HepG2 (cell line): ENCODE data around the gene DMTF1. TPM values are rescaled to one million over a fixed set of nuclear protein-coding genes. Genes with fewer than 3 reads are reported as not detected.
A peak's percentile ranks its signal among the peaks of the same experiment; 100 is the strongest.

Source experiments
- BORCS8-MEF2B ChIP-seq: sonication (generic); formaldehyde crosslinking; IDR thresholded peaks from 2 replicates; pipeline ENCODE4 v1.8.0; 2022; ENCODE audit warnings: mild to moderate bottlenecking, missing genetic modification reagents
- CCDC6 ChIP-seq: sonication (generic); formaldehyde crosslinking; IDR thresholded peaks from 2 replicates; pipeline ENCODE4 v1.8.1; 2022; ENCODE audit warnings: mild to moderate bottlenecking, missing genetic modification reagents, moderate library complexity
- KLF16 ChIP-seq, 2 experiments: sonication (generic) in 1 of 2; formaldehyde crosslinking in 1 of 2; IDR thresholded peaks; 2 replicates each; pipeline versions ENCODE4 v1.6.1 to v1.8.0; 2016 to 2023; ENCODE audit warnings: missing genetic modification reagents in 2 of 2, missing compliant biosample characterization in 1 of 2
- MEIS2 ChIP-seq: sonication (generic); formaldehyde crosslinking; IDR thresholded peaks from 2 replicates; pipeline ENCODE4 v1.9.0; 2021; ENCODE audit warnings: mild to moderate bottlenecking, missing genetic modification reagents
- MYC ChIP-seq: sonication (generic); formaldehyde crosslinking; IDR thresholded peaks from 2 replicates; pipeline ENCODE4 v1.9.0; 2021; ENCODE audit warnings: missing genetic modification reagents, borderline replicate concordance
- NFATC3 ChIP-seq: sonication (generic); formaldehyde crosslinking; IDR thresholded peaks from 2 replicates; pipeline ENCODE4 v1.5.1; 2020; ENCODE audit warnings: mild to moderate bottlenecking, missing genetic modification reagents
- PHF20 ChIP-seq: sonication (generic); formaldehyde crosslinking; IDR thresholded peaks from 2 replicates; pipeline ENCODE4 v1.5.0; 2020; ENCODE audit warnings: mild to moderate bottlenecking, missing genetic modification reagents
- PRPF4 ChIP-seq: fragments of 200-400 bp; formaldehyde crosslinking; IDR thresholded peaks from 2 replicates; pipeline ENCODE4 v1.6.1; 2016; ENCODE audit warnings: low read length, low read depth; ENCODE audit not compliant: poor library complexity, severe bottlenecking
- PTBP1 ChIP-seq: fragments of 200-400 bp; formaldehyde crosslinking; IDR thresholded peaks from 2 replicates; pipeline ENCODE4 v1.6.1; 2018; ENCODE audit warnings: low read length, low read depth; ENCODE audit not compliant: poor library complexity, severe bottlenecking
- SIX4 ChIP-seq: sonication (generic); formaldehyde crosslinking; IDR thresholded peaks from 2 replicates; pipeline ENCODE4 v1.4.0; 2020; ENCODE audit warnings: missing genetic modification reagents
- SP1 ChIP-seq, 2 experiments: fragments of 450-650 bp in 1 of 2; sonication (generic) in 1 of 2; formaldehyde crosslinking in 1 of 2; IDR thresholded peaks; 2 replicates each; pipeline versions ENCODE4 v1.4.0 to v1.6.1; 2016 to 2020; ENCODE audit warnings: missing genetic modification reagents in 1 of 2
- YEATS4 ChIP-seq: sonication (generic); formaldehyde crosslinking; IDR thresholded peaks from 2 replicates; pipeline ENCODE4 v1.4.0; 2020; ENCODE audit warnings: missing genetic modification reagents, borderline replicate concordance
- ZFP1 ChIP-seq: IDR thresholded peaks from 2 replicates; pipeline ENCODE4 v1.6.1; 2016
- ZNF232 ChIP-seq: sonication (generic); formaldehyde crosslinking; IDR thresholded peaks from 2 replicates; pipeline ENCODE4 v1.4.0; 2020; ENCODE audit warnings: missing genetic modification reagents, borderline replicate concordance
- ZNF263 ChIP-seq: sonication (generic); formaldehyde crosslinking; IDR thresholded peaks from 2 replicates; pipeline ENCODE4 v1.4.0; 2020; ENCODE audit warnings: missing genetic modification reagents
- ZNF552 ChIP-seq: sonication (generic); formaldehyde crosslinking; IDR thresholded peaks from 2 replicates; pipeline ENCODE4 v1.9.0; 2022; ENCODE audit warnings: missing genetic modification reagents, mild to moderate bottlenecking, borderline replicate concordance
- ZNF670 ChIP-seq: sonication (generic); formaldehyde crosslinking; IDR thresholded peaks from 2 replicates; pipeline ENCODE4 v1.8.0; 2022; ENCODE audit warnings: mild to moderate bottlenecking, missing genetic modification reagents, borderline replicate concordance
- ZNF7 ChIP-seq: IDR thresholded peaks from 2 replicates; pipeline ENCODE4 v1.6.1; 2016; ENCODE audit warnings: missing biosample characterization, missing genetic modification reagents
- ZNF879 ChIP-seq: sonication (generic); formaldehyde crosslinking; IDR thresholded peaks from 2 replicates; pipeline ENCODE4 v1.8.1; 2023; ENCODE audit warnings: missing genetic modification reagents
- polyA plus RNA-seq, 8 experiments: library from polyadenylated mRNA; depleted of rRNA in 3 of 8; stranded (reverse) in 7 of 8; unstranded in 1 of 8; fragments of >200 nt; fragmentation: Illumina TruSeq in 4 of 8; extraction: Trizol in 4 of 8; gene quantifications; 2 replicates each; pipeline versions ENCODE4 v1.2.1 to v1.2.3, GENCODE V29; 2011 to 2016; ENCODE audit warnings: low read depth in 4 of 8, missing spikeins in 1 of 8, mixed read lengths in 1 of 8; ENCODE audit not compliant: insufficient read depth in 1 of 8
- total RNA-seq, 5 experiments: library from RNA; depleted of rRNA; stranded (reverse); fragments of >200 nt; fragmentation: Illumina TruSeq; extraction: Trizol; gene quantifications; 2 replicates each; pipeline ENCODE4 v1.2.3, GENCODE V29; 2016; ENCODE audit warnings: low read depth in 1 of 5
- TF ChIP-seq, protein P1 (sequence below): sonication (generic); formaldehyde crosslinking; IDR thresholded peaks from 2 replicates; pipeline ENCODE4 v1.4.0; 2020; ENCODE audit warnings: missing genetic modification reagents
- TF ChIP-seq, protein P2 (sequence below): sonication (generic); formaldehyde crosslinking; IDR thresholded peaks from 2 replicates; pipeline ENCODE4 v1.4.0; 2020; ENCODE audit warnings: missing genetic modification reagents, borderline replicate concordance
- TF ChIP-seq, protein P3 (sequence below): sonication (generic); formaldehyde crosslinking; IDR thresholded peaks from 2 replicates; pipeline ENCODE4 v1.4.0; 2020; ENCODE audit warnings: missing genetic modification reagents

The DMTF1 gene
- total and polyA plus RNA-seq, 2 of the 13 experiments (the other 11 are each of a cell fraction or from before 2014, with no cell fraction given): 45.8 to 132 TPM

DNA sequence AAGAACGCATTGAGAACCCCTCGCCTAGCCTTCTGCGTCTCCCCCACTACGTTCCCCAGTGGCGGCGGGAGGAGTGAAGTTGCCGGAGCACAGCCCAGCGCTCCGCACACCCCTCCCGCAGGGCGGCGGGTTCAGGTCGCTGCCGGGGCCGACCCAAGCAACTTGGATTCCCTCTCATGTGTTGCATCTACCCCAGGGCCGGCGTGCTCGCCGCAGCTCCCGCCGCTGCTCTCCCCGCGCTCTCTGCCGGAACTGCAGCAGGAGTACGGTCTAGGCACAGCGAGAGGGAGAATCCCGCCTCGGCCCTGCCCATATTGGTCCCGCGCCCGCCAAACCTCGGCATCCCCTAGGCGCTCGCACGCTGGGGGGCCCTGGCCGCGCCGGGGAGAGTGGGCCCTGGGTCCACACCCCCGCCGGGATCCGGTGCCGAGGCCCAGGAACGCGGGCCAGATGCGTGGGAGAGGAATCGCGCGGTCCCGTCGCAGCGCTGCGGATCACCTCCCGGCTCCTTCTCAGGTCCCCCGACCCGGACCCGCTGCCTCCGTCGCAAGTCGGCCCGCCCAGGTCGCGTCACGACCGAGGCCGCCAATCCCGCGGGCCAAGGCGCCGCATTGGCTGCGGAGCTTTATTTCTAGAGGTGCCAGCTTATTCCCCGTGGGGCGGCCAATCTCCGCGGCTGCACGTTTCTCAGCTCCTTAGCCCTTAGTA, 67.9 kb downstream of the DMTF1 start (continued):
- TF ChIP-seq ZNF552 (no peak), PTBP1 (no peak), SP1 (IDR thresholded peaks at IDR 0.05) (no peak), SP1 (CRISPR knock-in tag; IDR thresholded peaks at IDR 0.05) (peak; percentile 43; the same call in 1 of the 2 replicates), PRPF4 (no peak), ZFP1 (CRISPR knock-in tag) (no peak), ZNF7 (CRISPR knock-in tag) (no peak), CCDC6 (CRISPR knock-in tag) (no peak), YEATS4 (CRISPR knock-in tag) (peak; percentile 46; the same call in 1 of the 2 replicates), ZNF232 (no peak), ZNF263 (CRISPR knock-in tag) (peak; percentile 60), PHF20 (CRISPR knock-in tag) (peak; percentile 55), ZNF879 (CRISPR knock-in tag) (no peak), BORCS8-MEF2B (peak; percentile 41; the same call in 1 of the 2 replicates), MYC (CRISPR knock-in tag) (peak; percentile 8; the same call in 1 of the 2 replicates), MEIS2 (no peak), ZNF670 (CRISPR knock-in tag) (no peak), SIX4 (CRISPR knock-in tag) (0 out of 2 replicates have a peak, but pooled peaks have one; percentile 5), KLF16 (CRISPR knock-in tag; IDR thresholded peaks at IDR 0.05) (no peak; a peak in 1 of 4 replicates), NFATC3 (CRISPR knock-in tag) (no peak; the same call in 1 of the 2 replicates)
- TF ChIP-seq, protein P1, sequence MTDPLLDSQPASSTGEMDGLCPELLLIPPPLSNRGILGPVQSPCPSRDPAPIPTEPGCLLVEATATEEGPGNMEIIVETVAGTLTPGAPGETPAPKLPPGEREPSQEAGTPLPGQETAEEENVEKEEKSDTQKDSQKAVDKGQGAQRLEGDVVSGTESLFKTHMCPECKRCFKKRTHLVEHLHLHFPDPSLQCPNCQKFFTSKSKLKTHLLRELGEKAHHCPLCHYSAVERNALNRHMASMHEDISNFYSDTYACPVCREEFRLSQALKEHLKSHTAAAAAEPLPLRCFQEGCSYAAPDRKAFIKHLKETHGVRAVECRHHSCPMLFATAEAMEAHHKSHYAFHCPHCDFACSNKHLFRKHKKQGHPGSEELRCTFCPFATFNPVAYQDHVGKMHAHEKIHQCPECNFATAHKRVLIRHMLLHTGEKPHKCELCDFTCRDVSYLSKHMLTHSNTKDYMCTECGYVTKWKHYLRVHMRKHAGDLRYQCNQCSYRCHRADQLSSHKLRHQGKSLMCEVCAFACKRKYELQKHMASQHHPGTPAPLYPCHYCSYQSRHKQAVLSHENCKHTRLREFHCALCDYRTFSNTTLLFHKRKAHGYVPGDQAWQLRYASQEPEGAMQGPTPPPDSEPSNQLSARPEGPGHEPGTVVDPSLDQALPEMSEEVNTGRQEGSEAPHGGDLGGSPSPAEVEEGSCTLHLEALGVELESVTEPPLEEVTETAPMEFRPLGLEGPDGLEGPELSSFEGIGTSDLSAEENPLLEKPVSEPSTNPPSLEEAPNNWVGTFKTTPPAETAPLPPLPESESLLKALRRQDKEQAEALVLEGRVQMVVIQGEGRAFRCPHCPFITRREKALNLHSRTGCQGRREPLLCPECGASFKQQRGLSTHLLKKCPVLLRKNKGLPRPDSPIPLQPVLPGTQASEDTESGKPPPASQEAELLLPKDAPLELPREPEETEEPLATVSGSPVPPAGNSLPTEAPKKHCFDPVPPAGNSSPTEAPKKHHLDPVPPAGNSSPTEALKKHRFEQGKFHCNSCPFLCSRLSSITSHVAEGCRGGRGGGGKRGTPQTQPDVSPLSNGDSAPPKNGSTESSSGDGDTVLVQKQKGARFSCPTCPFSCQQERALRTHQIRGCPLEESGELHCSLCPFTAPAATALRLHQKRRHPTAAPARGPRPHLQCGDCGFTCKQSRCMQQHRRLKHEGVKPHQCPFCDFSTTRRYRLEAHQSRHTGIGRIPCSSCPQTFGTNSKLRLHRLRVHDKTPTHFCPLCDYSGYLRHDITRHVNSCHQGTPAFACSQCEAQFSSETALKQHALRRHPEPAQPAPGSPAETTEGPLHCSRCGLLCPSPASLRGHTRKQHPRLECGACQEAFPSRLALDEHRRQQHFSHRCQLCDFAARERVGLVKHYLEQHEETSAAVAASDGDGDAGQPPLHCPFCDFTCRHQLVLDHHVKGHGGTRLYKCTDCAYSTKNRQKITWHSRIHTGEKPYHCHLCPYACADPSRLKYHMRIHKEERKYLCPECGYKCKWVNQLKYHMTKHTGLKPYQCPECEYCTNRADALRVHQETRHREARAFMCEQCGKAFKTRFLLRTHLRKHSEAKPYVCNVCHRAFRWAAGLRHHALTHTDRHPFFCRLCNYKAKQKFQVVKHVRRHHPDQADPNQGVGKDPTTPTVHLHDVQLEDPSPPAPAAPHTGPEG (CRISPR knock-in tag): no peak
- TF ChIP-seq, protein P2, sequence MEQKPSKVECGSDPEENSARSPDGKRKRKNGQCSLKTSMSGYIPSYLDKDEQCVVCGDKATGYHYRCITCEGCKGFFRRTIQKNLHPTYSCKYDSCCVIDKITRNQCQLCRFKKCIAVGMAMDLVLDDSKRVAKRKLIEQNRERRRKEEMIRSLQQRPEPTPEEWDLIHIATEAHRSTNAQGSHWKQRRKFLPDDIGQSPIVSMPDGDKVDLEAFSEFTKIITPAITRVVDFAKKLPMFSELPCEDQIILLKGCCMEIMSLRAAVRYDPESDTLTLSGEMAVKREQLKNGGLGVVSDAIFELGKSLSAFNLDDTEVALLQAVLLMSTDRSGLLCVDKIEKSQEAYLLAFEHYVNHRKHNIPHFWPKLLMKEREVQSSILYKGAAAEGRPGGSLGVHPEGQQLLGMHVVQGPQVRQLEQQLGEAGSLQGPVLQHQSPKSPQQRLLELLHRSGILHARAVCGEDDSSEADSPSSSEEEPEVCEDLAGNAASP (CRISPR knock-in tag): no peak
- TF ChIP-seq, protein P3, sequence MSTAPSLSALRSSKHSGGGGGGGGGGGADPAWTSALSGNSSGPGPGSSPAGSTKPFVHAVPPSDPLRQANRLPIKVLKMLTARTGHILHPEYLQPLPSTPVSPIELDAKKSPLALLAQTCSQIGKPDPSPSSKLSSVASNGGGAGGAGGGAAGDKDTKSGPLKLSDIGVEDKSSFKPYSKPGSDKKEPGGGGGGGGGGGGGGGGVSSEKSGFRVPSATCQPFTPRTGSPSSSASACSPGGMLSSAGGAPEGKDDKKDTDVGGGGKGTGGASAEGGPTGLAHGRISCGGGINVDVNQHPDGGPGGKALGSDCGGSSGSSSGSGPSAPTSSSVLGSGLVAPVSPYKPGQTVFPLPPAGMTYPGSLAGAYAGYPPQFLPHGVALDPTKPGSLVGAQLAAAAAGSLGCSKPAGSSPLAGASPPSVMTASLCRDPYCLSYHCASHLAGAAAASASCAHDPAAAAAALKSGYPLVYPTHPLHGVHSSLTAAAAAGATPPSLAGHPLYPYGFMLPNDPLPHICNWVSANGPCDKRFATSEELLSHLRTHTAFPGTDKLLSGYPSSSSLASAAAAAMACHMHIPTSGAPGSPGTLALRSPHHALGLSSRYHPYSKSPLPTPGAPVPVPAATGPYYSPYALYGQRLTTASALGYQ (CRISPR knock-in tag): no peak
